ENCODE measurements around the gene FNDC7. TPM values are rescaled to one million over a fixed set of nuclear protein-coding genes. Genes with fewer than 3 reads are reported as not detected.
"Not testable (repeated sequence)": the region's sequence is repeated elsewhere in the genome, so short reads cannot be mapped to it uniquely, and the experiment has no call there.

Gene FNDC7
- total and polyA plus RNA-seq, 3 donors from 2014 or later = 3.2 to 11.2 (median 7.6) TPM

- Histone ChIP-seq H3K27me3 (no peaks in the 10 kb centered on the region), H3K9me3 (no peaks in the 10 kb centered on the region), H3K4me1 (no peaks in the 10 kb centered on the region), H3K27ac (no peak overlapping the region), H3K4me3 (no peak overlapping the region), H3K36me3 (ENCODE audit: low read depth, missing control alignments) (no peaks in the 10 kb centered on the region)
- DNase-seq = no peak
- no peak for TF ChIP-seq CTCF (IDR thresholded peaks at IDR 0.05)
- no peak for TF ChIP-seq POLR2A (IDR thresholded peaks at IDR 0.05)
- intact Hi-C loops (cut with DNase I; ENCODE audit: low total_unique reads) = no loop called here
These were observed 66.7 kb downstream of the FNDC7 start for GRCh38 chr1:108779455-108779854.

DNA sequence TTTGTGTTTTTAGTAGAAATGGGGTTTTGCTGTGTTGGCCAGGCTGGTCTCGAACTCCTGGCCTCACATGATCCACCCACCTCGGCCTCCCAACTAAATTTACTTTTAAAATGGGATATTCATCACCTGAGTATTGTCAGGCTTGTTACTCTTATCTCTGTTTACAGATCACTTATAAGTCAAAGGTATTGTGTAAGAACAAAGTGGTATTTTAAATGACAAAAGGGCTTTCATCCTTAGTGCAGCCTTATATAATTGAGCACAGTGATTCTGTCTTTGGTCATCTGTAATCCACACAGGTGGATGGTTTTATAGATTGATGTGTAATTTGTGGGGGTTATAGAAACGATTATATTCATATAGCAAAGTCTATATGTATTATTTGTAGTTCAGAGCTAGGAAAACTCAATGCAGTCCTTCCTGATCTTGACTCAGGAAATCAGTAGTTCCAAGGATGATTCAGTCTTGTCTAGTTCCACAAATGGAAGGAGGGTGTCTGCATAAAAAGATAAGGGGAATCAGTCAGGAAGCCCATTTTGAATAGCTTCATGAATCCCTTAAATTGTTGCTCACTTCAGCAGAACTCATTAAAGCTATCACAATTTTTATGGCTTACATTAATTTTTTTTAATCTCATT lies 68.3 kb downstream of the FNDC7 start:
- intact Hi-C loops (cut with DNase I; ENCODE audit: low total_unique reads) = no loop called here
- no peaks in the 10 kb centered on the region for H3K9me3 ChIP-seq
- TF ChIP-seq POLR2A (IDR thresholded peaks at IDR 0.05) = no peak
- no peak for TF ChIP-seq CTCF (IDR thresholded peaks at IDR 0.05)
- H3K27me3 ChIP-seq = no peaks in the 10 kb centered on the region
- DNase-seq = no peak
- H3K4me1 ChIP-seq = no peaks in the 10 kb centered on the region
- no peak overlapping the region for H3K4me3 ChIP-seq
- H3K27ac ChIP-seq = no peak overlapping the region
- WGBS, 2 donors = 84 to 92% methylated on average over 3 of the region's 3 CpGs
- H3K36me3 ChIP-seq (ENCODE audit: low read depth, missing control alignments) = no peaks in the 10 kb centered on the region

DNA sequence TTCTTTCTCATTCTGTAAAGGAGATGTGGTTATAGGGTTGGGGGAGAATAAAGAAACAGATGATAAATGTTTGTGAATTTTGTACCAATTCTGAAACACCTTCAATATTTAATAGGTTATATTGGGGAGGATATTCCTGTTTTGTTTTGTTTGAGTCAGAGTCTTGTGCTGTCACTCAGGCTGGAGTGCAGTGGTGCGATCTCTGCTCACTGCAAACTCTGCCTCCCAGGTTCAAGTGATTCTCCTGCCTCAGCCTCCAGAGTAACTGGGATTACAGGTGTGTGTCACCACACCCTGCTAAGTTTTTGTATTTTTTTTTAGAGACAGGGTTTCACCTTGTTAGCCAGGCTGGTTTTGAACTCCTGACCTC lies 68.9 kb downstream of the FNDC7 start:
- intact Hi-C loops (cut with DNase I; ENCODE audit: low total_unique reads) = not testable (repeated sequence)

GRCh38 chr1:108785264-108785663 lies 72.6 kb downstream of the FNDC7 start:
- no peaks in the 10 kb centered on the region for H3K9me3 ChIP-seq
- H3K27ac ChIP-seq = no peak overlapping the region
- intact Hi-C loops (cut with DNase I; ENCODE audit: low total_unique reads) = no loop called here
- no peak overlapping the region for H3K4me3 ChIP-seq
- H3K4me1 ChIP-seq = no peaks in the 10 kb centered on the region
- no peaks in the 10 kb centered on the region for H3K27me3 ChIP-seq
- WGBS, 2 donors = 91 to 96% methylated on average over 5 to 6 of the region's 6 CpGs
- TF ChIP-seq POLR2A (IDR thresholded peaks at IDR 0.05) (no peak), CTCF (IDR thresholded peaks at IDR 0.05) (no peak)
- no peak for DNase-seq
- H3K36me3 ChIP-seq (ENCODE audit: low read depth, missing control alignments) = no peaks in the 10 kb centered on the region

More for the DNA sequence above, 68.9 kb downstream of the FNDC7 start:
- not testable (repeated sequence) for DNase-seq; H3K9me3 ChIP-seq; H3K27me3 ChIP-seq; H3K27ac ChIP-seq; H3K4me3 ChIP-seq; H3K4me1 ChIP-seq; H3K36me3 ChIP-seq (ENCODE audit: low read depth, missing control alignments)
- 97 to 100% methylated on average over 1 of the region's 1 CpG for WGBS, 2 donors

- Histone ChIP-seq H3K27ac (no peak overlapping the region), H3K9me3 (no peaks in the 10 kb centered on the region), H3K4me3 (no peak overlapping the region), H3K27me3 (no peaks in the 10 kb centered on the region), H3K4me1 (no peaks in the 10 kb centered on the region), H3K36me3 (ENCODE audit: low read depth, missing control alignments) (no peaks in the 10 kb centered on the region)
- no peak for DNase-seq
- TF ChIP-seq POLR2A (IDR thresholded peaks at IDR 0.05) = no peak
- TF ChIP-seq CTCF (IDR thresholded peaks at IDR 0.05) = no peak
- intact Hi-C loops (cut with DNase I; ENCODE audit: low total_unique reads) = no loop called here
- WGBS, 2 donors = 94 to 96% methylated on average over 2 of the region's 2 CpGs
These were observed 73.2 kb downstream of the FNDC7 start for GRCh38 chr1:108785880-108786279.

All from testis (tissue), 3 donors.